HG02870 (cell line): ENCODE data around the gene CLRN1.

Experiments used
- ATAC-seq: cut with Tn5 transposase; IDR thresholded peaks from one replicate; pipeline ENCODE4 v1.9.1; 2021; ENCODE audit warnings: mild to moderate bottlenecking, moderate library complexity; ENCODE audit not compliant: unreplicated experiment

CLRN1 gene

DNA sequence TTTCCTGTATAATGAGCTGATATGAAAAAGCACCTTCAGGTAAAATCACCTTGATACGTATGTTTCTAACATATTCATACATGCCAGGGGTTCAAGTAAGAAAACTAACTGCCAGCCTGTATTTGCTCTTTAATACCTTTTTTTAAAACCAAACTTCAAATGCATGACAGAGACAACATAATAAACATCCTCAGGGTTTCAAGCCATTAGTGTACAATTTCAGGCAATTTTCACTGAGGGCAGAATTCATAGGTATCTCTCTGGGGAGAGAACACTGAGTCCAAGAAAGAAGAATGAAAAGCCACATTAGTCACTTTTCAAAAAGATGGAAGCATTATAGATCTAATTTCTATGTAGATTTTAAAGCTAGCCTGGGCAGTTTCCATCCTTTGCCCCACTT, 94.2 kb downstream of the CLRN1 start:
- ATAC-seq, result no peak

DNA sequence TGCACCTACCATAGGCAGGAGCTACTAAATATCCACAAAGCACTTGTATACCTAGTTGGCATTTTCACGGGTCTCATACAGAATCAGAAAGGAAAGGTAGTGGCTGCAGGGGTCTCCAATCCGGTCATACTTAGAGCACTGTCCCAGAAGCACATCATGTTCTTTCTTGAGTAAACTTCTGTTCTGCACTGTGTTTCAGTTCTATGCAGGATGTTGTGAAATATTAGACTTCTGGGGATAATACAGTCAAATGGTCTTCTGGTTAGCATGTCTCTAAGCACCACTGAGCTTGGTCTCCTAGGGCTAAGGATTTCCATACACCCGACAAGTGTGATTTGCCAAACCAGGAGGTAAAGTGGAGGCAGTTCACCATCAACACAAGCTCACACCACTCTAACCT, 95.2 kb downstream of the CLRN1 start:
- ATAC-seq, result no peak

DNA sequence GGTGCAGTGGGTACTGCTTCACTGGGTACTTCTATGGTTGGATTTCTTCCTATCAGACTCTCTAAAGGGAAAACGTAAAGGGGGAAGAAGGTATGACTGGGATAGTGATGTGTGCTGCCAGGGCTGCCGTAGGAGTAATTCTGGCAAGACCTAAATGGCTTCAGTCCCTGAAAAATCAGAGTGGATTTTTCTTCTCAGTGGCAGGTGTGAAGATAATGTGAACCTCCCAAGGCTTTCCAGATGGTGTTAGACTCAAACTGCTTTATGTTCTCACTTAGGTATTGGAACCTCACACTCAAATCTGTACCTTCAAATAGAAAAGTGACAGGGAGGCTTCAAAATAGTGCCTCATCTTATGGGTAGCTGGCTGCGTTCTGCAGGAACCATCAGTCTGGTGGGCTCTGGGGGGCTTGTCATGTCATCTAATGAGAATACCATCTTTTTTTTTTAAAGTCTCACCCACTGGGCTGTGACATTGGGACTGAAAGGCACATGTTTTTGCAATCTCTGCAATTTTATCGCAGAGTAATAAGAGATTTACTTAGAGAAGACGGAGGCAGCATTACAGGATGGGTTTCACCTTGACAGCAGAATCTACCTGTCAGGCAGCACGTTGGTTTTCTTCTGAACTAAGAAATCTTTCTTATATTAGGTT, 95.8 kb downstream of the CLRN1 start:
- ATAC-seq, result no peak
